CD4-positive, CD25-positive, alpha-beta regulatory T cell (primary cell): Measurements from ENCODE around the gene PTH2. TPM values are rescaled to one million over a fixed set of nuclear protein-coding genes. Genes with fewer than 3 reads are reported as not detected.

ENCODE experiments used
- ATAC-seq, 2 donors: fragments of 150-1000 bp; cut with Tn5 transposase; one replicate each; pipeline ENCODE4 v1.10.0; 2021; ENCODE audit warnings: low read depth in 2 of 2, moderate number of reproducible peaks in 2 of 2, moderate library complexity in 1 of 2
- DNase-seq, 3 donors: peaks; one replicate each; pipeline versions ENCODE4 v3.0.0 to v3.0.0-alpha.2; 2012 to 2022; ENCODE audit warnings: mixed read lengths in 1 of 3
- H3K27ac ChIP-seq: one replicate; pipeline ENCODE4 v1.7.0; 2013; ENCODE audit warnings: mild to moderate bottlenecking, low read length; ENCODE audit not compliant: insufficient read depth, poor library complexity, severe bottlenecking
- H3K27me3 ChIP-seq: one replicate; pipeline ENCODE4 v1.7.0; 2013; ENCODE audit warnings: low read length; ENCODE audit not compliant: control insufficient read depth, insufficient read depth
- H3K36me3 ChIP-seq: one replicate; pipeline ENCODE4 v1.7.0; 2013; ENCODE audit warnings: mild to moderate bottlenecking, low read length, moderate library complexity; ENCODE audit not compliant: control insufficient read depth, insufficient read depth
- H3K4me1 ChIP-seq: 2 replicates; pipeline ENCODE4 v1.7.0; 2013; ENCODE audit warnings: mild to moderate bottlenecking, low read length; ENCODE audit not compliant: insufficient read depth, control insufficient read depth, poor library complexity, severe bottlenecking
- H3K4me3 ChIP-seq: one replicate; pipeline ENCODE4 v1.7.0; 2013; ENCODE audit warnings: low read depth, mild to moderate bottlenecking, low read length, moderate library complexity
- H3K9me3 ChIP-seq, 2 experiments: 1 replicate in 1 of 2; 2 replicates in 1 of 2; pipeline ENCODE4 v1.7.0; 2013; ENCODE audit warnings: low read length in 2 of 2, mild to moderate bottlenecking in 1 of 2, moderate library complexity in 1 of 2; ENCODE audit not compliant: control insufficient read depth in 2 of 2
- H3K27ac Mint-ChIP-seq, 3 donors: one replicate each; pipeline ENCODE4 v1.8.0; 2020 to 2022; ENCODE audit warnings: mild to moderate bottlenecking in 3 of 3, mixed read lengths in 3 of 3, moderate library complexity in 2 of 3
- H3K27me3 Mint-ChIP-seq: one replicate; pipeline ENCODE4 v1.8.0; 2022; ENCODE audit warnings: mild to moderate bottlenecking, mixed read lengths
- H3K36me3 Mint-ChIP-seq: one replicate; pipeline ENCODE4 v1.8.0; 2020; ENCODE audit warnings: mixed read lengths
- H3K4me1 Mint-ChIP-seq, 4 donors: one replicate each; pipeline ENCODE4 v1.8.0; 2020 to 2022; ENCODE audit warnings: mixed read lengths in 4 of 4, mild to moderate bottlenecking in 1 of 4
- H3K4me3 Mint-ChIP-seq, 4 donors: one replicate each; pipeline ENCODE4 v1.8.0; 2020 to 2022; ENCODE audit warnings: mild to moderate bottlenecking in 4 of 4, mixed read lengths in 4 of 4, moderate library complexity in 3 of 4
- H3K9me3 Mint-ChIP-seq, 7 donors: one replicate each; pipeline ENCODE4 v1.8.0; 2020 to 2022; ENCODE audit warnings: mixed read lengths in 7 of 7, mild to moderate bottlenecking in 3 of 7, moderate library complexity in 2 of 7
- polyA plus RNA-seq, 4 donors: library from polyadenylated mRNA; unstranded; fragments of 300-500 nt; fragmentation: Illumina TruSeq; gene quantifications; one replicate each; pipeline ENCODE4 v1.2.3, GENCODE V29; 2021
- total RNA-seq: library from RNA; stranded (reverse); gene quantifications from one replicate; pipeline ENCODE4 v1.2.3, GENCODE V29; 2022

The PTH2 gene
- total and polyA plus RNA-seq, 5 donors from 2014 or later = not detected

GRCh38 chr19:49391581-49392399 lies 31.5 kb downstream of the PTH2 start:
- H3K36me3 Mint-ChIP-seq = no peaks in the 10 kb centered on the region
- Histone ChIP-seq H3K36me3 (no peaks in the 10 kb centered on the region), H3K27ac (peak overlapping the region; percentile 52), H3K27me3 (no peaks in the 10 kb centered on the region), H3K4me3 (no peak overlapping the region), H3K9me3 (no peaks in the 10 kb centered on the region), H3K4me1 (peaks cover 11% of the 10 kb centered on the region)
- no peaks in the 10 kb centered on the region for H3K27me3 Mint-ChIP-seq
- DNase-seq (peak; percentile 64 to 84 (median 79)), ATAC-seq (peak; percentile 80 to 85)
- no peaks in the 10 kb centered on the region for H3K9me3 Mint-ChIP-seq
- H3K4me1 Mint-ChIP-seq = peaks cover 5 to 18% (median 7%) of the 10 kb centered on the region in 4 donors
- peak overlapping the region; percentile 9 to 74 (median 27) for H3K27ac Mint-ChIP-seq
- H3K4me3 Mint-ChIP-seq = no peak overlapping the region

GRCh38 chr19:49390929-49391359 lies 32.3 kb downstream of the PTH2 start:
- H3K36me3 Mint-ChIP-seq = no peaks in the 10 kb centered on the region
- Histone ChIP-seq H3K27me3 (no peaks in the 10 kb centered on the region), H3K4me3 (no peak overlapping the region), H3K4me1 (peaks cover 11% of the 10 kb centered on the region), H3K36me3 (no peaks in the 10 kb centered on the region), H3K9me3 (no peaks in the 10 kb centered on the region), H3K27ac (peak overlapping the region; percentile 52)
- no peak overlapping the region for H3K27ac Mint-ChIP-seq
- no peaks in the 10 kb centered on the region for H3K27me3 Mint-ChIP-seq
- ATAC-seq = no peak
- DNase-seq = no peak
- H3K4me3 Mint-ChIP-seq = no peak overlapping the region
- no peaks in the 10 kb centered on the region for H3K9me3 Mint-ChIP-seq
- peaks cover 5 to 18% (median 7%) of the 10 kb centered on the region in 4 donors for H3K4me1 Mint-ChIP-seq

DNA sequence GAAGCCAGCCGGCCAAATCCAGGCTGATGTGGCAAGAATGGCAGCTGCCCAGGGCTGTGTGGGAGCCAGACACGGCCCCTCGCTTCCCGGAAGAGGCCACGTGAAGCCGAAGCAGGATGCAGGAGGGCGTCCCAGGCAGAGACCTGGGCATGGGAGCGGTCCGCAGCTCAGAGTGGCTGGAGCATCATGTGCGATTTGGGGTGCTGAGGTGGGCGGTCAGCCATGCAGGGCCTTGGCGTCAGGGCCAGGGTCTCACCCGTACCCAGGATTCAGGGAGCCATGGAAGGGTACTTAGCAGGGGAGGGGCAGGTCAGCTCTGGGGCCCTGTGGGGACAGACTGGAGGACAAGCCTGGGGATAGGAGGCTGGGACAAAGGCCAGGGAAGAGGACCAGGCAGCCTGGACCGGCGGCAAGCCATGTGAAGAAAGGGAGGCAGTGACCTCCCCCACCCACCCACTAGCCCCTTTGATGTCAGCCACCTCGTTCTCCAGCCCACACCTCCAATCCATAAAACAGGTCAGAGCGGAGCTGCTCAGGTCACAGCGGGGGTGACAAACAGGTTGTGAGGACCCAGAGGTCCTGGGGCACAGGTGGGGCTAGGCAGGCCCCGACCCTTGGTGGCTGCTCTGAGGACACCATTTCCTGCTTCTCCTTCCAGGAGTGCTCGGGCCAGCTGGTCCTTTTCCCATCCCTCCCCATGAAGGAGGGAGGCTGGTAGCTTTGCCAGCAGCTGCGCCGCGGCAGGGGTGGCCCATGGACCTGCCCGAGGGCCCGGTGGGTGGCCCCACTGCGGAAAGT lies 32.9 kb downstream of the PTH2 start:
- DNase-seq (no peak), ATAC-seq (no peak)
- H3K27ac Mint-ChIP-seq = no peak overlapping the region
- H3K36me3 Mint-ChIP-seq = no peaks in the 10 kb centered on the region
- no peak overlapping the region for H3K4me3 ChIP-seq
- no peaks in the 10 kb centered on the region for H3K9me3 ChIP-seq
- H3K27me3 ChIP-seq = no peaks in the 10 kb centered on the region
- no peaks in the 10 kb centered on the region for H3K27me3 Mint-ChIP-seq
- H3K4me3 Mint-ChIP-seq = no peak overlapping the region
- no peaks in the 10 kb centered on the region for H3K9me3 Mint-ChIP-seq
- H3K4me1 ChIP-seq = peaks cover 11% of the 10 kb centered on the region
- no peak overlapping the region for H3K27ac ChIP-seq
- peaks cover 5 to 18% (median 7%) of the 10 kb centered on the region in 4 donors for H3K4me1 Mint-ChIP-seq
- H3K36me3 ChIP-seq = no peaks in the 10 kb centered on the region

DNA sequence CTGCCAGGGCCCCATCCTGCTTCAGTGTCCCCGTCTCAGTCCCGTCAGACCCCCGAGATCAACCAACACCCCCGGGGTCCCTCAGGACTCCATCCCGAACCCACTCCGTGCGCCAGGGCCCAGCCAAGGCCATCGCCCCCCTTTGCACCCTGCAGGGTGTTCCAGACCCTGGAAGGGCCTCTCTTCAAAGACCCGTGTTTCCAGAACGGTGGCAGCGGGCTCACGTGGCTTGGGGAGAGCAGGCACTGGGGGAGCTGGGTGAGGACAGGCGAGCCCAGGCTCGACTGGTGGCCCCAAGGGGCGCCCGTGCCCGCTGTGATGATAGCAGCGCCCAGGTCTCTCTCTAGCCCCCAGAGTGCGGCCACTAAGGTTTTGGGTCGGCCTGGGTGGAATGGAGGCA lies 33.8 kb downstream of the PTH2 start:
- H3K4me3 ChIP-seq = no peak overlapping the region
- peaks cover 11% of the 10 kb centered on the region for H3K4me1 ChIP-seq
- Mint-ChIP-seq H3K4me1 (peaks cover 5 to 18% (median 7%) of the 10 kb centered on the region in 4 donors), H3K4me3 (no peak overlapping the region), H3K36me3 (no peaks in the 10 kb centered on the region), H3K9me3 (no peaks in the 10 kb centered on the region), H3K27ac (no peak overlapping the region), H3K27me3 (no peaks in the 10 kb centered on the region)
- no peaks in the 10 kb centered on the region for H3K27me3 ChIP-seq
- ATAC-seq = no peak
- no peaks in the 10 kb centered on the region for H3K36me3 ChIP-seq
- H3K9me3 ChIP-seq = no peaks in the 10 kb centered on the region
- no peak for DNase-seq
- H3K27ac ChIP-seq = no peak overlapping the region

GRCh38 chr19:49387936-49388372 lies 35.3 kb downstream of the PTH2 start, which contains the start of gene KASH5:
Gene KASH5 (plus strand): TSS chr19:49388249. CDS start chr19:49390884, 2,635 bp downstream.
- Histone ChIP-seq H3K27me3 (peaks cover 3% of the 10 kb centered on the region), H3K9me3 (no peaks in the 10 kb centered on the region), H3K36me3 (no peaks in the 10 kb centered on the region), H3K27ac (no peak within 1 kb of the TSS), H3K4me1 (peaks cover 11% of the 10 kb centered on the region), H3K4me3 (no peak within 1 kb of the TSS)
- peak within 1 kb of the TSS; percentile 41 to 93 (median 62) for H3K27ac Mint-ChIP-seq
- peaks cover 5 to 18% (median 9%) of the 10 kb centered on the region in 4 donors for H3K4me1 Mint-ChIP-seq
- H3K4me3 Mint-ChIP-seq = peak within 1 kb of the TSS in 3 of 4 donors; percentile 15 to 70 (median 65)
- DNase-seq (peak; percentile 47 to 81 (median 75)), ATAC-seq (peak; percentile 50 to 73)
- no peaks in the 10 kb centered on the region for H3K9me3 Mint-ChIP-seq
- no peaks in the 10 kb centered on the region for H3K36me3 Mint-ChIP-seq
- no peaks in the 10 kb centered on the region for H3K27me3 Mint-ChIP-seq

DNA sequence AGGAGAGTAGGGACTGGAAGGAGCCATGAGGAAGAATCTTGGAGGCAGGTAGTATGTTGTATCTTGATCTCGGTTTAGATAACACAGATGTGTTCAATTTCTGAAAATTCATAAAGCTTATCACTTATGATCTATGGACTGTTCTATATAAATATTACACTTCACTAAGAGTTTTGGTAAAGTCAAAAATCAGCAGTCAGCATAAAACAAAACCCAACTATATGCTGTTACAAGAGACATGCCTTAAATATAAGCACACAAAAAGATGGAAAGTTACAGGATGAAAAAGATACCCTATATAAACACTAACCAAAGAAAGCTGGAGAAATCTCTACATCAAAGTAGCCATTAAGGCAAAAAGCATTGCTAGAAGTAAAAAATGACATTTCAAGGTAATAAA lies 39.6 kb downstream of the PTH2 start:
- H3K4me1 Mint-ChIP-seq = peaks cover 0 to 8% (median 3%) of the 10 kb centered on the region in 4 donors
- H3K4me3 Mint-ChIP-seq = no peak overlapping the region
- no peaks in the 10 kb centered on the region for H3K36me3 ChIP-seq
- H3K9me3 ChIP-seq = peaks cover 8 to 9% of the 10 kb centered on the region in 2 experiments
- peaks cover 4% of the 10 kb centered on the region for H3K4me1 ChIP-seq
- no peak overlapping the region for H3K4me3 ChIP-seq
- H3K9me3 Mint-ChIP-seq = peaks cover 0 to 8% (median 4%) of the 10 kb centered on the region in 7 donors
- H3K27ac ChIP-seq = no peak overlapping the region
- DNase-seq (no peak), ATAC-seq (no peak)
- H3K27ac Mint-ChIP-seq = no peak overlapping the region
- peaks cover 4% of the 10 kb centered on the region for H3K36me3 Mint-ChIP-seq
- H3K27me3 ChIP-seq = peaks cover 5% of the 10 kb centered on the region
- H3K27me3 Mint-ChIP-seq = peaks cover 10% of the 10 kb centered on the region

- DNase-seq (no peak), ATAC-seq (no peak)
- Mint-ChIP-seq H3K4me3 (no peak overlapping the region), H3K4me1 (peaks cover 0 to 4% (median 2%) of the 10 kb centered on the region in 4 donors), H3K27me3 (peaks cover 10% of the 10 kb centered on the region), H3K9me3 (peaks cover 0 to 8% (median 4%) of the 10 kb centered on the region in 7 donors), H3K36me3 (peaks cover 4% of the 10 kb centered on the region), H3K27ac (no peak overlapping the region)
- H3K27me3 ChIP-seq = peaks cover 5% of the 10 kb centered on the region
- no peaks in the 10 kb centered on the region for H3K36me3 ChIP-seq
- no peaks in the 10 kb centered on the region for H3K4me1 ChIP-seq
- H3K9me3 ChIP-seq = peaks cover 8 to 9% of the 10 kb centered on the region in 2 experiments
- no peak overlapping the region for H3K27ac ChIP-seq
- no peak overlapping the region for H3K4me3 ChIP-seq
Observed at GRCh38 chr19:49382639-49383038, 40.6 kb downstream of the PTH2 start.
